22Rv1 (cell line): ENCODE data around the gene KAZN.

Experiments
- H3K27ac ChIP-seq: fragments of 450-650 bp; 2 replicates; pipeline ENCODE4 v1.5.1; 2017
- CTCF ChIP-seq: fragments of 450-650 bp; IDR thresholded peaks from 2 replicates; pipeline ENCODE4 v1.5.1; 2017; ENCODE audit warnings: mild to moderate bottlenecking
- ZFX ChIP-seq: fragments of 450-650 bp; IDR thresholded peaks from 2 replicates; pipeline ENCODE4 v1.6.1; 2017; ENCODE audit warnings: antibody characterized with exemption, borderline replicate concordance

KAZN gene

GRCh38 chr1:15110867-15111230 lies 512.4 kb downstream of the KAZN start:
- no peak for TF ChIP-seq ZFX
- no peak for TF ChIP-seq CTCF
- H3K27ac ChIP-seq = no peak overlapping the region

DNA sequence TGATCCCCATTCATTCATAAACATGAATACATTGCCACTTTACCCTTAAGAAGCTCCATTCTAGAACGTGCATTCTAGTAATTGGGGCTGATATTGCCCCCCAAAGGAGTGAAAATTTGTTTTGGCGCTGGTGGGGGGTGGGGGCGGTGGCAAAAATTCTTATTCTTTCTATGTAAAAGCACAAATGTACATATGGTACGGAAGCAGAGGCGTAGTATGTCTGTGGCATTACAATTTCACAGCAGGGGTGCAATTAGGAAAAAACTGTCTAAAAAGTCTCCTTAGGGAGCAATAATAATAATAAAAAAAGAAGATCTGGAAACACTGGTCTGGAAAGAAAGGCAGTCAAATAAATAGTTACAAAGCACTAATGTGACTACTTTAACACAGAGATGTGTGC lies 514.7 kb downstream of the KAZN start:
- no peak overlapping the region for H3K27ac ChIP-seq
- TF ChIP-seq ZFX (no peak), CTCF (no peak)

DNA sequence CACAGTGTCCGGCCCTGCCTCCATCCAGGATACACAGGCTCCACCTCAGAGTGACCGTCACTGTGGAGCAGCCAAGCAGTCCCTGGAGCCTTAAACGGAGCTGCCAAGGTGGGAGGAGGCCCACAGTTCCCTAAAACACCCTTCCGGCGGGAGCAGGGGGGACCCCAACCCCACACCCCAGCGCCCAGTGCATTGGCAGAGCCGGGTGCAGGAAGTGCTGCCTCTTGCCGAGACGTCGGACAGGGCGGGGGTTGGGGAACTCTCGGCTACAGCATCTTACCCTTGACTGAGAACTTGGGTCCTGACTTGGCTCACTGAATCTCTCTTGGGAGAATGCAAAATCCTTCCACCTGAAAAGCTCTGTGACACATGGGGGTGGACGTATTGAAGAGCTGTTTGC lies 516.4 kb downstream of the KAZN start:
- H3K27ac ChIP-seq = no peak overlapping the region
- TF ChIP-seq CTCF (no peak), ZFX (no peak)

DNA sequence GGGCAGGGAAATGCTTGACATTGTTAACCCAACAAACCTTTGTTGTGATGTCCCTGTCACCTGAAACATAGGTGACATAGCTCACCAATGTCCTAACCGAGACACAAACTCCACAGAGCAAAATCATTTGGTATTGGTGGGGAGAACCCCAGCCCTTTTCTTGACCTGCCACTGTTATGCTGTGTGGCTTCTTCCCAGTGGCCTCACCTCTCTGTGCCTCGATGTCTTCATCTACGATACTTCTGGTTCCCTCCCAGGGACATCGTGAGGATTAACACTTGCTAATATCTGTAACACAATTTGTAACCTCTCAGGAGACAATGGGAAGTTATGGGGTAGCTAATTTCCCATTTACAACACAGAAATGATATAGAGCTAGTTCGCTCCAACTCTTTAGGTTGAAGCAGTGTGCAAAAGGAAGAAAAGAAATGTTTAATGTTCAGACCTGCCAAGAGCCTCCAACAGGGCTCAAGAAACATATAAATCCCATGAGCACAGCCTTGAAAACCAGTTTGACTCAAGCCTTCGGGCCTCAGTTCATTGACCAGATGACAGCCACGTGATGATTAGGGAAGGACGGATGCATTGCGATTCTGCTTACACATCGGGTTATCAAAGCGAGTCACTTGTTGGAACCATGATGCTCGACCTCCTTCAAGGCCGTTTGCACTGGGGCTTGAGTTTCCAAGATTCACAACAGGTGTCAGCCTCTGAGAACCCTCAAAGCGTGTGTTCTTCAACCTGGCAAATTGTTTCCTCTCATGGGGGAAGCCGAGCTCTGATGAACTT lies 517.3 kb downstream of the KAZN start:
- H3K27ac ChIP-seq = no peak overlapping the region
- no peak for TF ChIP-seq CTCF
- TF ChIP-seq ZFX = no peak

GRCh38 chr1:15116966-15117365 lies 518.5 kb downstream of the KAZN start:
- TF ChIP-seq ZFX (no peak), CTCF (no peak)
- H3K27ac ChIP-seq = no peak overlapping the region

DNA sequence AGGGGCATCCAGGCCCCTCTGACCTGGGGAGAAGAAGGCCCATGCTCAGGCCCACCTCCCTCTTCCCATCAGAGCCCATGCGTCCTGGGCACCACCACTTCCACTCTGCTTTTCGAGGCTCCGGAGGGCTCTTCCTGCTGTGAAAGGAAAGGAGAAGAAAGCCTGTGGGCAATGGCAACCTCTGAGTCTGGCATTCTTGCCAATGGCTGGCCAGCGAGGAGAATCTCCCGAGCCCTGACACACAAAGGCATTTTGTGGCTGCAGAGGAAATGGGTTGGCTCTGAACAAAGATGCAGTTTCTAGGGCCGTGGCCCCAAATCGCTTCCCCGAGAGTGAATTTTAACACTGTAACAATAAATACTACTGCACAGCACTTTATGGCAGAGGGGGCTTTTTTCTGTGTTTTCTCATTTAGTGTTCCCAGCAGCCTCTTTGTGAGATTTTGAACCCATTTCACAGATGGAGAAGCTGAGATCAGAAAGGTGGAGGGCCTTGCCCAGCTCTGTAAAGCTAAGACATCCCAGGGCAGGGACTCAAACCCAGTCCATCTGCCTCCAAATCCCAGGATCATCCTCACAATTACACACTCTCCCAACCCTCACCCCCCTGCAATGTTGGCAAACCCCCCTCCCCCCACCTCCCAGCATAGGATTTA lies 519.3 kb downstream of the KAZN start:
- no peak overlapping the region for H3K27ac ChIP-seq
- TF ChIP-seq CTCF = no peak
- TF ChIP-seq ZFX = no peak

DNA sequence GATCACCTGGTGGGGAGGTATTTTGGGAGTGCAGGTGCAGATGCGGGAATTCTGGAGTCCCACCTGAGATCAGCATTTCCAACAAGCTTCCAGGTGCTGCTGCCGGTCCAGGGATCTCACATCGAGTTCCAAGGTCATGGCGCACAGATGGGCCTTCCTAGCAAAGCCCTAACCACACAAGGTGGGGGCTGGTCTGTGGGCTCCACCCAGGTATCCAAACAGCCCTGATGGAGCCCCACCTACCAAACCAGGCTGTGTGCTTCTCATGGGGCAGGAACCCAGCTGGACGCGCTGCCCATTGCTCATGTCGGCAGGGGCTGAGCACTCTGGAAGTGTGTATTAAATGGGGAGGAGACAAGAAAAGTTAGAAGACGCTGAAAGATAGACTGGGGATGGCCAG lies 520.1 kb downstream of the KAZN start:
- TF ChIP-seq CTCF = no peak
- TF ChIP-seq ZFX = no peak
- H3K27ac ChIP-seq = no peak overlapping the region
